Calu3 (cell line): ENCODE results near the gene CHST10. TPM values are rescaled to one million over a fixed set of nuclear protein-coding genes. Genes with fewer than 3 reads are reported as not detected.

ENCODE experiments used
- BruUV-seq: library from RNA; stranded (reverse); fragments of 400-500 nt; replicated peaks from 2 replicates; lab custom pipeline; 2021; lab: Mats Ljungman, UMichigan
- CTCF ChIA-PET: fragments of 300-600 bp; sonication (Branson Sonifier 250); formaldehyde crosslinking; loops from one replicate; lab custom pipeline; 2022; ENCODE audit warnings: antibody characterized with exemption; lab: Charles Lee
- DNase-seq: peaks from one replicate; pipeline ENCODE4 v3.0.0; 2022
- H3K27ac Mint-ChIP-seq: one replicate; pipeline ENCODE4 v1.8.0; 2022; ENCODE audit warnings: mixed read lengths; ENCODE audit not compliant: unreplicated experiment
- H3K27me3 Mint-ChIP-seq: one replicate; pipeline ENCODE4 v1.8.0; 2022; ENCODE audit warnings: mixed read lengths; ENCODE audit not compliant: unreplicated experiment
- H3K36me3 Mint-ChIP-seq: one replicate; pipeline ENCODE4 v1.8.0; 2022; ENCODE audit warnings: mild to moderate bottlenecking, moderate library complexity, mixed read lengths; ENCODE audit not compliant: insufficient read depth, unreplicated experiment
- H3K4me1 Mint-ChIP-seq: one replicate; pipeline ENCODE4 v1.8.0; 2022; ENCODE audit warnings: mild to moderate bottlenecking, low read depth, mixed read lengths; ENCODE audit not compliant: unreplicated experiment
- H3K4me3 Mint-ChIP-seq: one replicate; pipeline ENCODE4 v1.8.0; 2022; ENCODE audit warnings: mild to moderate bottlenecking, low read depth, moderate library complexity, mixed read lengths; ENCODE audit not compliant: unreplicated experiment
- H3K9me3 Mint-ChIP-seq: one replicate; pipeline ENCODE4 v1.8.0; 2022; ENCODE audit warnings: low read depth, mixed read lengths; ENCODE audit not compliant: unreplicated experiment
- intact Hi-C: fragments of 100-400 bp; cut with micrococcal nuclease; formaldehyde crosslinking; loops from one replicate; pipeline ENCODE4 v1.10.0; 2022; ENCODE audit not compliant: unreplicated experiment
- total RNA-seq: library from RNA; stranded (reverse); gene quantifications from 2 replicates; pipeline ENCODE4 v1.2.3, GENCODE V29; 2022
- TF ChIP-seq, protein P1 (sequence below): fragments of 200-600 bp; IDR thresholded peaks from one replicate; pipeline ENCODE4 v1.8.0; 2022; ENCODE audit warnings: antibody characterized with exemption; ENCODE audit not compliant: unreplicated experiment

The CHST10 gene
- total RNA-seq, 1 experiment from 2014 or later: 15.5 TPM

DNA sequence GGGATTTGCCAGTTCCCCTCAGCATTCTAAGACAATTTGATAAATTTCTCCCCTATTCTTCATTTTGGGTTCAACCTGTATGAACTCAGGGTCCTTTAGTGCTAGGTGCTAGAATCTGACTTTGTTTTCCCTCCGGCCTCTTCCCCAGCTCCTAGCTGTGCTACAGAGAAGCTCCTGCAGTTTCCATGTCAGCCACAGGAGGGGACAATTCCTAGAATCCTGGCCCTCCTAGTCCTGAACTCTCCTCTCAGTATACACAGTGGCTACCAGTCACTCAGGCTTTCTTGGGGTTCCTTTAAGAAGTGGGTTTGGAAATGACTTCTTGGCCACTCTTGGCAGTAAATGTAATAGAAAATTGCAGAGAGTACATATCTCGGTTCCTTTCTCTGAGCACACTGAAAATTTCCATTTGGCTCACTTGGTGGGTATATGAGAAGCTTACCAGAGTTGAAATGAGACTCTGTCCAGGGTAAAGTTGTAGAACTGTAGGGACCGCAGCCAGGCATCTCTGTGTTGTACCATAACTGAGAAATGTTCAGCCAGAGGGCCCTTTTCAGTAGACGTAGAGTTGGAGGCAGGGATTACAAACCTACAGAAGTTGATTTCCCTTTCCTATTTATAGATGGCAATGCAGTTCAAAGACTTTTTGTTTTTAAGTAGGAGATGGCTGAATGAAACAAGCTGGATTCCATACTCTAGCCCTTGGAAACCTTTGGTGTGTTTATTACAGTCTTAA lies 5.0 kb upstream of the CHST10 start:
- CTCF ChIA-PET: interaction anchor here (0.6 to 1.3 kb wide), 6 partner anchors 28 to 184 kb away, joined by 3 to 7 read pairs (median 3); partner anchors contain the start of gene PDCL3
- no peak overlapping the region for H3K4me3 Mint-ChIP-seq
- peak; percentile 60 for DNase-seq
- intact Hi-C loops: loop anchor here (5.0 kb wide), 1 partner anchor 140 kb away; the partner anchor contains the start of gene PDCL3
- peaks cover 4% of the 10 kb centered on the region for H3K36me3 Mint-ChIP-seq
- H3K4me1 Mint-ChIP-seq: no peaks in the 10 kb centered on the region
- TF ChIP-seq, protein P1, sequence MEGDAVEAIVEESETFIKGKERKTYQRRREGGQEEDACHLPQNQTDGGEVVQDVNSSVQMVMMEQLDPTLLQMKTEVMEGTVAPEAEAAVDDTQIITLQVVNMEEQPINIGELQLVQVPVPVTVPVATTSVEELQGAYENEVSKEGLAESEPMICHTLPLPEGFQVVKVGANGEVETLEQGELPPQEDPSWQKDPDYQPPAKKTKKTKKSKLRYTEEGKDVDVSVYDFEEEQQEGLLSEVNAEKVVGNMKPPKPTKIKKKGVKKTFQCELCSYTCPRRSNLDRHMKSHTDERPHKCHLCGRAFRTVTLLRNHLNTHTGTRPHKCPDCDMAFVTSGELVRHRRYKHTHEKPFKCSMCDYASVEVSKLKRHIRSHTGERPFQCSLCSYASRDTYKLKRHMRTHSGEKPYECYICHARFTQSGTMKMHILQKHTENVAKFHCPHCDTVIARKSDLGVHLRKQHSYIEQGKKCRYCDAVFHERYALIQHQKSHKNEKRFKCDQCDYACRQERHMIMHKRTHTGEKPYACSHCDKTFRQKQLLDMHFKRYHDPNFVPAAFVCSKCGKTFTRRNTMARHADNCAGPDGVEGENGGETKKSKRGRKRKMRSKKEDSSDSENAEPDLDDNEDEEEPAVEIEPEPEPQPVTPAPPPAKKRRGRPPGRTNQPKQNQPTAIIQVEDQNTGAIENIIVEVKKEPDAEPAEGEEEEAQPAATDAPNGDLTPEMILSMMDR: peak; percentile 63
- no peaks in the 10 kb centered on the region for H3K9me3 Mint-ChIP-seq
- no TSS peak for BruUV-seq
- no peak overlapping the region for H3K27ac Mint-ChIP-seq
- H3K27me3 Mint-ChIP-seq: peaks cover 39% of the 10 kb centered on the region

DNA sequence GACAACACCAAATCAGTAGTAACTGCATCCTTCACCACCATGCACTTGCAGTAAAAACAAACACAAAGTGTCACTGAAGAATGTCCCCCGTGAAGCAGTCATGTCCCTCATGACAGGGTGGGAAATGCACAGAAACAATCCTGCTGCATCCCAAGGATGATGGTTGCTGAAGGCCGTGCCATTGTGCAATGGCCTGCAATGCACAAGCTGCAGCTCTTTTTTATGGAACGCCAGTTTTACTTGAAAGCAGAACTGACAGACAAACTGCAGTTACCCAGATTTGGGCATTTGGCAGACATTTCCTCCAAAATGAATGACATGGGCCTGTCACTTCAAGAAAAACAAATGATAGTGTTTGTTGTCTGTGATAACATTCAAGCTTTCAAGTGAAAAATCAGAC lies 2.4 kb upstream of the CHST10 start:
- BruUV-seq: no TSS peak
- Mint-ChIP-seq H3K36me3 (peaks cover 19% of the 10 kb centered on the region), H3K4me3 (no peak overlapping the region), H3K27me3 (peaks cover 13% of the 10 kb centered on the region), H3K4me1 (peaks cover 17% of the 10 kb centered on the region), H3K9me3 (no peaks in the 10 kb centered on the region), H3K27ac (no peak overlapping the region)
- intact Hi-C loops: loop anchor here (5.0 kb wide), 1 partner anchor 142 kb away; the partner anchor contains the start of gene PDCL3
- TF ChIP-seq, protein P1: no peak
- no peak for DNase-seq
- CTCF ChIA-PET: no interaction called here

DNA sequence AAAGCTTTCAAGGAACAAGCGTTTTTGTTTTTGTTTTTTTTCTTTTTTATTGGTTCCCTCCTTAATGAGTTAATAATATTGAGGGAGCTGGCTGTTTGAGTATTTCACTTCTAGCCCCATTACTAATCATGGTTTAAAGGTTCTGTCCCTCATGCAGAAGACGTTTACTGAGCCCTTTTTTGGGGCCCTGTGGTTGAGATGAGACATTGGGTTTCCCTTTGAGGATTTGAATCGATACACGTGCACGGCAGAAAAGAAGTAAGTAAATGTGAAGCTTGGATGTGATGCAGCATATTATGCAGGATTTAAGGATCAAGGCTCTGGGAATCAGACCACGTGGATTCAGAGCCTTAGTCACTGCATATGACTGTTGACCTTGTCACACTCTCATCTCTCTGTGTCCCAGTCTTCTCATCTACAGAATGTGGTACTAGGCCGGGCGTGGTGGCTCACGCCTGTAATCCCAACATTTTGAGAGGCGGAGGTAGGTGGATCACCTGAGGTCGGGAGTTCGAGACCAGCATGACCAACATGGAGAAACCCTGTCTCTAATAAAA lies 1.0 kb upstream of the CHST10 start:
- BruUV-seq: no TSS peak
- intact Hi-C loops: no loop called here
- DNase-seq: no peak
- TF ChIP-seq, protein P1: no peak
- H3K4me3 Mint-ChIP-seq: no peak overlapping the region
- H3K36me3 Mint-ChIP-seq: peaks cover 19% of the 10 kb centered on the region
- H3K27ac Mint-ChIP-seq: no peak overlapping the region
- no peaks in the 10 kb centered on the region for H3K9me3 Mint-ChIP-seq
- H3K4me1 Mint-ChIP-seq: peaks cover 17% of the 10 kb centered on the region
- H3K27me3 Mint-ChIP-seq: no peaks in the 10 kb centered on the region
- CTCF ChIA-PET: no interaction called here

DNA sequence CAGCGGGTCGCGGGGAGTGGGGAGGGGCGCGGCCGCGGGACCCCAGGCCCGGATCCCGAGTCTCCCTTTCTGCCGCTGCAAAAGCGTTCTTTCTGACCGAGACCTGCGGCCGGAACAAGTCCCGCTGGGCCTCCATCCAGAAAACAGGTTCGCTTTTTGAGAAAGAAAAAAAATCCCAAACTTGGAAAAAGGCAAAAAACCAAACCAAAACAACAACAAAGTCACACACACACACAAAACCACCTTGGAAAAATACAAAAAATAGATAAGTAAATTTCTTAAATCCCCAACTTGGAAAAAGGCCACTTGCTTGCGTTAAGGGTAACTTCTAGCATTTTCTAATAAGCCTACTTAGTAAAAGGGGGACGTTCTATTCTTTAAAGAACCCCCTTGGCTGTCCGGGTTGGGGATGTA lies 250 bp upstream of the CHST10 start:
- DNase-seq: no peak
- peaks cover 17% of the 10 kb centered on the region for H3K4me1 Mint-ChIP-seq
- H3K27me3 Mint-ChIP-seq: no peaks in the 10 kb centered on the region
- no peaks in the 10 kb centered on the region for H3K9me3 Mint-ChIP-seq
- CTCF ChIA-PET: interaction anchor here (0.6 kb wide), 1 partner anchor 1224 kb away, joined by 3 read pairs; no protein-coding TSS in a partner anchor
- H3K36me3 Mint-ChIP-seq: peaks cover 19% of the 10 kb centered on the region
- TF ChIP-seq, protein P1: no peak
- H3K4me3 Mint-ChIP-seq: peak overlapping the region; percentile 91
- intact Hi-C loops: no loop called here
- no TSS peak for BruUV-seq
- H3K27ac Mint-ChIP-seq: no peak overlapping the region
